Globus pallidus (tissue), 1 donor: ENCODE results near the gene FAM135A.
A peak's percentile ranks its signal among the peaks of the same experiment; 100 is the strongest.
"Not testable (repeated sequence)": the region's sequence is repeated elsewhere in the genome, so short reads cannot be mapped to it uniquely, and the experiment has no call there.

Source experiments
- DNase-seq: peaks from one replicate; pipeline ENCODE4 v3.0.0-alpha.2; 2015; ENCODE audit warnings: low spot score

Gene FAM135A

GRCh38 chr6:70396796-70397729 is 16.2 kb upstream of the FAM135A start:
- no peak for DNase-seq

DNA sequence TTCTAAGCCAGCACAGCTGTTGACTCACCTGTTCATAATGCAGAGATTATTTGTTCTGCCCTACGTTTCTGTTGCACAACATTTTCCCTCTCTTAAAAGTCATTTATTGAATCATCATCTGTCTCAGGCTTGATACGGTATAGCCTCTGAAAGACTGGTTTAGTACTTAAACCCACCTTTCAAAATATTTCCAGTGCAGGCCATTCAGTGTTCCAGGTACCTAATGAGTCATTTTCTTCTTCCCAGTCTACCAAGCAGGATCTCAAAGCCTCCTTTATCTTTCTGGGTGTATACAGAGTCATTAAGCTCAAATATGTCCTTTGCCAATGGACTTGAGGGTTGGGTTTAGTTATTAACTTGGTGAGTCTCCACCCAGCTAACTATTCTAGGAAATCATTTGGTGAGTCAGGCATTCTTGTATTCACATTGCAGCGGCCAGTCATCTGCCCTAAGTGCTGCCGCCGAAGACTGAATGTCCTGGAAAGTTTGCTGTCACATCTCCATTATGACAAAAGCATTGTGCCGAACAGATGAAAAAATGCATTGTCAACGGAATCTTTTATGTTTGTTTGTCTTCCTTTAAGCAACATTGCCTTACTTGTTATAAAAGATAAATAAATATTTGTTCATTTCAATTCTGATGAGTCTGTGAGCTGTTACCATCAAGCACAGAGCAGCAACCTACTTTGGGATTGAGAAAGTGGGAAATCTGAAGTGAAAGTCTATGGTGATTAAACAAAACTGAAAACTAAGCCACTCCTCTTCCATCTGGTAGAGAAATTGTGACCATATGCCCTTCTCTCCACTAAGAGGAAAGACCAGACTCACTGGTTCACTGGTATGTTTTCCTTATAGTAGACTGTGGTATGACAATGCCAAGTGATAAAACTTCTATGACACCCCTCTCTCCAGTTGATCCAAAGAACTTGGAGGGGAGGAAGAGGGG is 14.3 kb upstream of the FAM135A start:
- DNase-seq: no peak

GRCh38 chr6:70404658-70405057 is 8.7 kb upstream of the FAM135A start:
- no peak for DNase-seq

GRCh38 chr6:70409216-70409615 is 4.1 kb upstream of the FAM135A start:
- peak; percentile 17 for DNase-seq

DNA sequence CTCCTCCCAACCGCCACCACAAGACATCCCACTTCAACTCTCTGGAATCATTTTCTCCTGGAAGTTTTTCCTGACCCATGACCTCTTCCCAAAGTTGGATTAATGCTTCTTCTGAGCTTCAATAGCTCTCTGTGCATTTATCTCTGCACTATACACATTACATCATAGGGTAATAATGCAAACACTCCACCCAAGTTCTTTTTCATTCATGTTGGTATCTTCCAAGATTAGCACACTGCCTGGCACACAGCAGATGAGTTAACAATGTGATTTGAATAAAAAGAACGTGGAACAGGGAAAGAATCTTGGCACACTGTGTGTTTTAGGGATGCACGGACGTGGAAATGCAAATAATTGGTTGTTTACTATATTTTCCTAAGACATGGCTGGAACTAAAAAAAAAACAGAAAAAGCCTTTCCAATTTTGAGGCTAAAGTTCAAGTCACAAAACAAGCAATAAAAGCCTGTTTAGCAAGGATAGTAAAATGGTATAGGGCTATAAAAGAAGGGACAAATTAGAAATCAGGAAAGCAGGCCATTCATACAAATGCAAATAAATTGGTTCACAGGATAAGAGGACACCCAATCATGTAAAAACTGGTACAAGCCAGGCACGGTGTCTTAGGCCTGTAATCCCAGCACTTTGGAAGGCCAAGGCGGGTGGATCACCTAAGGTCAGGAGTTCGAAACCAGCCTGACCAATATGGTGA is 1.6 kb upstream of the FAM135A start:
- no peak for DNase-seq

DNA sequence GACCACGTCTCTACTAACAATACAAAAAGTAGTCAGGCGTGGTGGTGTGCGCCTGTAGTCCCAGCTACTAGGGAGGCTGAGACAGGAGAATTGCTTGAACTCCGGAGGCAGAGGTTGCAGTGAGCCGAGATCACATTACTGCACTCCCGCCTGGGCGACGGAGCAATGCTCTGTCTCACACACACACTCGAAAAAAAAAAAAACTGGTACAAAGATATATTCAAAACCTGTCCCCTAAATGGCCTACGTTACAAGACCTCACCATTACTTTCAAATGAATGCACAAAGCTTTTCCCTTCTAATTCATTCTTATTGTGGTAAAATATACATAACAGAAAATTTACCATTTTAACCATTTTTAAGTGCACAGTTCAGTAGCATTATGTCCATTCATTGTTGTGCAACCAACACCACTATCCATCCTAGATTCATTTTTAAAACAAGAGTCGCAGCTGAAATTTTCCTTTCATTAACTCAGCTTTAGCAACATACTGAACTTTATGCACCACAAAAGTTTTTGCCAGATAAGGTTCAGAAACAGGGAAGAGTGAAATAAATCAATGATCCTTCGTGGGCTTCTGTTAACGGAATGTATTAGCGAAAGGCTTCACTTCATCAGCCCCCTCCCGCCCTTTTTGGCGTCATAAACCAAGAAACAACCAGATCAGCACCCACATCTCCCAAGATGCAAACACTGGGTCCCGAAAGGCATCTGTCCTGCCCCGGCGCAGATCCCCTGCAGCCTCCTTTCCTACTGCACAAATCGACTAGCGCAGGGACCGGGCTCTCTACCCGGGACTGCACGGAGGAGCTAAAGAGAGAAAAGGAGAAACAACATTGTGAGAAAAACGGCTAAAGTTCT is 825 bp upstream of the FAM135A start:
- no peak for DNase-seq

- DNase-seq: peak; percentile 37
Observed at GRCh38 chr6:70413992-70414494, 735 bp downstream of the FAM135A start.

DNA sequence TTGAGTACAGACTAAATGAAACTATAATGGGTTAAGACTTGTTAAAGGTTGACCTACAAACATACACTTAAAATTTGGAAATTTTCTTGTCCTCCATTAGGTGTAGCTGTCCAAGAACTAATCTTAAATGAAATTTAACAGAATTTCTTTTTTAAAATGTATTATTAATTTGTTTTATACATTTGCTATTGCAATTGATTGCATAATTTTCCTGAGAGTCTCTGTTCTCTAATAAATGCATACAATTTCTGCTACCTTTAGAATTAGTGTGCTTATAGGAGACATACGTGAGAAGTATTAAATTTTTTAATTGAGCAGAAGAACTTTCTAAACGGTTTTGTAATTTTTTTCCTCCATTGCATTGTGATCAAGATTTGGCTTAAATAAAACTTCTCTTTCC is 1.5 kb downstream of the FAM135A start:
- no peak for DNase-seq

GRCh38 chr6:70415247-70415646 is 1.9 kb downstream of the FAM135A start:
- DNase-seq: no peak

GRCh38 chr6:70415660-70416059 is 2.4 kb downstream of the FAM135A start:
- no peak for DNase-seq

DNA sequence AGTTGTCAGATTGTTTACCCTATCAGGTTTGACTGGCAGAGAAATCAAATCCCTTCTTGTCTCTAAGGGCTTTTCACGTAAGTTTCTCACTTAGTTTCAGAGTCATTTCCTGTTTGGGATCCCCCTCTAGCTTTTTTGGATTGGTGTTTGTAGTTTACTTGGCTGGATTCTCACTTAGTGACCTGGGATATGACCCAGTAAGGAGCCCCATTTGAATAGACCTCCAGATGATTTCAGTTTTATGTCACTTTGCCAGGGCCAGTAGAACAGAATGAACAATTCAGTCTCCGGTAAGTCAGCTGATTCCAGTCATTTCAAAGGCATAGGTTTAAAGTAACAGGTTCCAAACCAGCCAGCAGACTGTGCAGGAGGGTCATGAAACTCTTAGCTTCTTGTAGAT is 8.2 kb downstream of the FAM135A start:
- no peak for DNase-seq

DNA sequence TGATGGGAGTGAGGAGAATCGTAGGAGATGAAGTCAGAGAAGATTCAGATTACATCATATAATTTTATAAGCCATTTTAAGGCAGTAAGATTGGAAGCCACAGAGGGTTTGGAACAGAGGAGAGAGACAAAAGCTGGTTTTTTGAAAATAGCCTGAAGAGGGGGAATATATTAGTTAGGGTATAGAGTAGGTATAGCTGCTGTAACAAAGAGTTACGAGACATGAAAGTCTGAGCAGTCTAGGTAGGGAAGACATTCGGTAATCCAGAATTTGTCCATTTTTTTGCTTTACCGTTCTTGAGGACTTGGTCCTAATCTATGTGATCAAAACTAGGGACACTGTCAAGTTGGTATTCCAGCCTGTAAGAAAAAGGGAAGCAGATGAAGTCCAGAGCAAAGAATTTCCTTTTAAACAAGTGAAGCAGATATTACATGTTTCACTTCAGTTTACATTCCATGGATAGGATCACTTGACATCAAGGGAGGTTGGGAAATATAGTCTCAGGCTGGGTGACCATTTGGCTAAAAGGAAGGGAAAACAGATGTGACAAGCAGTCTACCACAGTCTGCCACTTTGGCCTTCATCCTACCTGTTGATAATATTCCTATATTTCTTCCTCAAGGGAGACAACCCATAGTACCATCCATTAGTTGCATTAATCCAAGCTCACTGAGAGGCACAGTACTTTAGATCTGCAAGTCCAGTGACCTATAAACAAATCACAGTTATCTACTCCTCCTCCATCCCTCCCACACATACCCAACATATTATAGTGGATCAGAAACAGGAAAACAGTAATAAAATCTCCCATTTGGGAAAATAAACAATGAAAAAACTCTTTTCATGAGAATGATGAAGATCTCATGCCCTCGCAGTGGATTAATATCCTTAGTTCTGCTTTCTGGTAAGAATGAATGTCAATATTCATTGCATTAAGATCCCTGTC is 10.2 kb downstream of the FAM135A start:
- DNase-seq: no peak

- no peak for DNase-seq
Observed at GRCh38 chr6:70424291-70424690, 11.0 kb downstream of the FAM135A start.

- no peak for DNase-seq
Observed at GRCh38 chr6:70436320-70436719, 23.0 kb downstream of the FAM135A start.

- DNase-seq: no peak
Observed at GRCh38 chr6:70445001-70445400, 31.7 kb downstream of the FAM135A start.

DNA sequence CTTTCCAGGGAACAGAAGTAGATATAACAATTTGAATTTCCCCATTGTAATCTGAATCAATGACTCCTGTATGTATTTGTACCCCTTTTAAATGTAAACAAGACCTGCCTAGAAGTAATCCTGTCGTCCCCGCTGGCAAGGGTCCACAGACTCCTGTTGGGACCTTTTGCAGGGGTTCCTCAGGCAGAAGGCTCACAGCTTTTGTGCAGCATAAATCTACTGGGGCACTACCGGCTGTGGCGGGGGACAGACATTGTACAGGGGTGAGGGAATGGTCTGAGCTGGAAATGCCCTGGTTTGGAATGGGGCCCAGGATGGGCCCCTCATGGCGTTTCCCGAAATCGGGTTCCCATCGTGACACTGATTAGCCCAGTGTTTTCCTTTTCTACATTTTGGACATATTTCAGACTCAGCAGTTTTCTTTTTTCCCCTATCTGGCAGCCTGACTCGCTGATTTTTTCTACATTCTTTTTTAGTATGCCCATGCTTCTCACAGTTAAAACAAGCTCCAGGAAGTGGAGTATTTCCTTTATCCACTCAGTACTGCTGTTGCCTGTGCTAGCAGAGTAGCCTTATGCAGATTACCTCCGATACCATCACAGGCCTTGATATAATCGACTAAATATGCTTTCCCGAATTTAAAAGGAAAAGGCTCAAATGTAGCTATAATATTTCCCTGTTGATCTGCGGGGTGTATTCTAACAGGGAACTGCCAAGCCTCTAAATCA is 34.2 kb downstream of the FAM135A start:
- not testable (repeated sequence) for DNase-seq

DNA sequence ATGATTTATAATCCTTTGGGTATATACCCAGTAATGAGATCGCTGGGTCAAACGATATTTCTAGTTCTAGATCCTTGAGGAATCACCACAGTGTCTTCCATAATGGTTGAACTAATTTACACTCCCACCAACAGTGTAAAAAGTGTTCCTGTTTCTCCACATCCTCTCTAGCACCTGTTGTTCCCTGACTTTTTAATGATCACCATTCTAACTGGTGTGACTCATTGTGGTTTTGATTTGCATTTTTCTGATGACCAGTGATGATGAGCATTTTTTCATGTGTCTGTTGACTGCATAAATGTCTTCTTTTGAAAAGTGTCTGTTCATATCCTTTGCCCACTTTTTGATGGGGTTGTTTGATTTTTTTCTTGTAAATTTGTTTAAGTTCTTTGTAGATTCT is 40.6 kb downstream of the FAM135A start:
- not testable (repeated sequence) for DNase-seq

DNA sequence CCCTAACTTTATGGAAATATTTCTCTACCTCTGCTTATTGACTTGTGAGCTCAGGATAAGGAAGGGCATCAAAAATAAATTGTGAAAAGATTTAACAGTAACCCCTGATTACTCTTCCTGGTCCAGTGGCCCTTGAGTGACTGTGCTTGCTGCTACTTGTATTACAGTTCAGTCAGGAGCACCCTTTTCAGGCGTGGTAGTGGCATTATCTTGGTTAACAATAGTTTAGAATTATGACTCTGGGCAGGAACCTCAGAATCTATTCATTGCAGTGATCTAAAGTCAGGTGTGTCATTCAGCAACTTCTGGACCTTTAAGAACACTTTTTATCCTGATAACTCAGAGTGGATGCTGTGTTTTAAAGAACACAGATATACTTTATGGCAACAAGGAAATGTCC is 43.4 kb downstream of the FAM135A start:
- DNase-seq: no peak

GRCh38 chr6:70459235-70459634 is 45.9 kb downstream of the FAM135A start:
- DNase-seq: no peak
